HepG2 (cell line): ENCODE data around the gene ATG13. TPM values are rescaled to one million over a fixed set of nuclear protein-coding genes. Genes with fewer than 3 reads are reported as not detected.

Experiments used
- AHDC1 ChIP-seq: sonication (generic); formaldehyde crosslinking; IDR thresholded peaks from 2 replicates; pipeline ENCODE4 v1.5.1; 2020; ENCODE audit warnings: mild to moderate bottlenecking, missing genetic modification reagents, borderline replicate concordance
- ATF3 ChIP-seq: sonication (generic); formaldehyde crosslinking; IDR thresholded peaks from 2 replicates; pipeline ENCODE4 v1.4.0; 2020; ENCODE audit warnings: missing genetic modification reagents
- DNMT3B ChIP-seq: conservative IDR thresholded peaks from 2 replicates; pipeline ENCODE4 v1.6.1; 2016; ENCODE audit warnings: missing biosample characterization, control low read depth
- ERF ChIP-seq: IDR thresholded peaks from 2 replicates; pipeline ENCODE4 v1.6.1; 2018; ENCODE audit warnings: missing biosample characterization, missing genetic modification reagents
- FOSL2 ChIP-seq: sonication (generic); formaldehyde crosslinking; IDR thresholded peaks from 2 replicates; pipeline ENCODE4 v1.4.0; 2020; ENCODE audit warnings: missing genetic modification reagents
- HNF4A ChIP-seq: sonication (generic); formaldehyde crosslinking; IDR thresholded peaks from 2 replicates; pipeline ENCODE4 v1.4.0; 2020; ENCODE audit warnings: missing genetic modification reagents
- MAFG ChIP-seq: sonication (generic); formaldehyde crosslinking; IDR thresholded peaks from 2 replicates; pipeline ENCODE4 v1.5.1; 2020; ENCODE audit warnings: mild to moderate bottlenecking, missing genetic modification reagents
- MLX ChIP-seq: IDR thresholded peaks from 2 replicates; pipeline ENCODE4 v1.6.1; 2016
- PAXIP1 ChIP-seq: sonication (generic); formaldehyde crosslinking; conservative IDR thresholded peaks from 2 replicates; pipeline ENCODE4 v1.4.0; 2020; ENCODE audit warnings: mild to moderate bottlenecking, missing genetic modification reagents, moderate library complexity
- RARA ChIP-seq: IDR thresholded peaks from 2 replicates; pipeline ENCODE4 v1.6.1; 2016; ENCODE audit warnings: missing genetic modification reagents, missing compliant biosample characterization
- RNF219 ChIP-seq: sonication (generic); formaldehyde crosslinking; IDR thresholded peaks from 2 replicates; pipeline ENCODE4 v1.5.0; 2020; ENCODE audit warnings: mild to moderate bottlenecking, missing genetic modification reagents
- SRSF9 ChIP-seq: fragments of 200-400 bp; formaldehyde crosslinking; IDR thresholded peaks from 2 replicates; pipeline ENCODE4 v1.6.1; 2018; ENCODE audit warnings: borderline replicate concordance, mild to moderate bottlenecking, low read depth, low read length; ENCODE audit not compliant: insufficient read depth, poor library complexity, severe bottlenecking
- TBX2 ChIP-seq: sonication (generic); formaldehyde crosslinking; IDR thresholded peaks from 2 replicates; pipeline ENCODE4 v1.5.0; 2020; ENCODE audit warnings: missing genetic modification reagents, mild to moderate bottlenecking, borderline replicate concordance
- TCF12 ChIP-seq, 2 experiments: fragments of 450-650 bp in 1 of 2; sonication (generic) in 1 of 2; formaldehyde crosslinking in 1 of 2; IDR thresholded peaks; 2 replicates each; pipeline versions ENCODE4 v1.6.1 to v1.8.0; 2017 to 2022; ENCODE audit warnings: antibody characterized with exemption in 1 of 2, mild to moderate bottlenecking in 1 of 2, missing genetic modification reagents in 1 of 2, moderate library complexity in 1 of 2
- polyA plus RNA-seq, 8 experiments: library from polyadenylated mRNA; depleted of rRNA in 3 of 8; stranded (reverse) in 7 of 8; unstranded in 1 of 8; fragments of >200 nt; fragmentation: Illumina TruSeq in 4 of 8; extraction: Trizol in 4 of 8; gene quantifications; 2 replicates each; pipeline versions ENCODE4 v1.2.1 to v1.2.3, GENCODE V29; 2011 to 2016; ENCODE audit warnings: low read depth in 4 of 8, missing spikeins in 1 of 8, mixed read lengths in 1 of 8; ENCODE audit not compliant: insufficient read depth in 1 of 8
- total RNA-seq, 5 experiments: library from RNA; depleted of rRNA; stranded (reverse); fragments of >200 nt; fragmentation: Illumina TruSeq; extraction: Trizol; gene quantifications; 2 replicates each; pipeline ENCODE4 v1.2.3, GENCODE V29; 2016; ENCODE audit warnings: low read depth in 1 of 5

ATG13 gene
- total and polyA plus RNA-seq, 2 of the 13 experiments (the other 11 are each of a cell fraction or from before 2014, with no cell fraction given), result 55.0 to 77.3 TPM

GRCh38 chr11:46611526-46612304, 5.6 kb upstream of the ATG13 start (continued):
- TF ChIP-seq AHDC1 (CRISPR knock-in tag) (peak; percentile 37; the same call in 1 of the 2 replicates), HNF4A (peak; percentile 56), PAXIP1 (CRISPR knock-in tag) (peak; percentile 71), MAFG (CRISPR knock-in tag) (no peak), SRSF9 (no peak), FOSL2 (CRISPR knock-in tag) (peak; percentile 93), MLX (CRISPR knock-in tag) (0 out of 2 replicates have a peak, but pooled peaks have one; percentile 28), RNF219 (no peak), DNMT3B (CRISPR knock-in tag) (no peak), RARA (peak; percentile 55), ATF3 (peak; percentile 66; the same call in 1 of the 2 replicates), TCF12 (IDR thresholded peaks at IDR 0.05) (no peak), TCF12 (CRISPR knock-in tag; IDR thresholded peaks at IDR 0.05) (no peak), TBX2 (CRISPR knock-in tag) (peak; percentile 15; the same call in 1 of the 2 replicates), ERF (no peak)
